Activated CD4-positive, alpha-beta T cell treated with anti-CD3 and anti-CD28 coated beads, Interleukin-10, Interleukin-2, amounts not matched to agents 100 ng/mL and 50 ng/mL, durations not matched to agents 16 hours and 8 hours (primary cell): ENCODE results near the gene LDLRAD3.

Experiments
- DNase-seq: peaks from one replicate; pipeline ENCODE4 v3.0.0-alpha.2; 2020

The LDLRAD3 gene

GRCh38 chr11:36216061-36216615, 272.3 kb downstream of the LDLRAD3 start:
- no peak for DNase-seq

- no peak for DNase-seq
These were observed 274.5 kb downstream of the LDLRAD3 start for GRCh38 chr11:36218283-36218921.

GRCh38 chr11:36219996-36220395, 276.1 kb downstream of the LDLRAD3 start:
- DNase-seq = no peak

- no peak for DNase-seq
These were observed 279.2 kb downstream of the LDLRAD3 start for GRCh38 chr11:36222831-36223635.

GRCh38 chr11:36224209-36224882, 280.5 kb downstream of the LDLRAD3 start:
- no peak for DNase-seq

GRCh38 chr11:36227044-36227443, 283.2 kb downstream of the LDLRAD3 start:
- no peak for DNase-seq

- DNase-seq = no peak
These were observed 284.8 kb downstream of the LDLRAD3 start for GRCh38 chr11:36228689-36229088.

GRCh38 chr11:36229091-36229705, 285.3 kb downstream of the LDLRAD3 start:
- DNase-seq = no peak

- no peak for DNase-seq
These were observed 287.2 kb downstream of the LDLRAD3 start for GRCh38 chr11:36230779-36231699.

GRCh38 chr11:36233204-36233603, 289.3 kb downstream of the LDLRAD3 start:
- DNase-seq = no peak

GRCh38 chr11:36234825-36235224, 291.0 kb downstream of the LDLRAD3 start:
- DNase-seq = no peak

GRCh38 chr11:36235750-36236149, 291.9 kb downstream of the LDLRAD3 start:
- DNase-seq = no peak

GRCh38 chr11:36237391-36237790, 293.5 kb downstream of the LDLRAD3 start:
- no peak for DNase-seq

- DNase-seq = no peak
These were observed 294.3 kb downstream of the LDLRAD3 start for GRCh38 chr11:36238036-36238631.

GRCh38 chr11:36238881-36239280, 295.0 kb downstream of the LDLRAD3 start:
- no peak for DNase-seq

- no peak for DNase-seq
These were observed 295.8 kb downstream of the LDLRAD3 start for GRCh38 chr11:36239636-36240035.

GRCh38 chr11:36240173-36240572, 296.3 kb downstream of the LDLRAD3 start:
- DNase-seq = no peak

- DNase-seq = no peak
These were observed 296.9 kb downstream of the LDLRAD3 start for GRCh38 chr11:36240801-36241200.

GRCh38 chr11:36241497-36241896, 297.6 kb downstream of the LDLRAD3 start:
- DNase-seq = no peak

GRCh38 chr11:36243641-36244040, 299.8 kb downstream of the LDLRAD3 start:
- DNase-seq = no peak

- DNase-seq = no peak
These were observed 303.6 kb downstream of the LDLRAD3 start for GRCh38 chr11:36247493-36247892.

GRCh38 chr11:36248436-36248835, 304.6 kb downstream of the LDLRAD3 start:
- no peak for DNase-seq
